Stomach (tissue), 9 donors: ENCODE results near the gene INTS7. TPM values are rescaled to one million over a fixed set of nuclear protein-coding genes. Genes with fewer than 3 reads are reported as not detected.
A peak's percentile ranks its signal among the peaks of the same experiment; 100 is the strongest.
"Not testable (repeated sequence)": the region's sequence is repeated elsewhere in the genome, so short reads cannot be mapped to it uniquely, and the experiment has no call there.

Experiments
- DNase-seq, 2 donors: peaks; one replicate each; pipeline versions ENCODE4 v3.0.0 to v3.0.0-alpha.2; 2013 to 2019
- H3K27ac ChIP-seq, 5 donors: fragments of 200-600 bp in 4 of 5; sonication (generic) in 4 of 5; one replicate each; pipeline ENCODE4 v1.5.1; 2013 to 2019; ENCODE audit warnings: mild to moderate bottlenecking in 1 of 5, moderate library complexity in 1 of 5
- H3K27me3 ChIP-seq, 3 donors: fragments of 200-600 bp; sonication (generic); one replicate each; pipeline ENCODE4 v1.5.1; 2017 to 2019; ENCODE audit warnings: mixed run types in 1 of 3
- H3K36me3 ChIP-seq, 4 donors: fragments of 200-600 bp; sonication (generic); 1 replicate in 3 of 4; 2 replicates in 1 of 4; pipeline ENCODE4 v1.5.1; 2016 to 2019
- H3K4me1 ChIP-seq, 4 donors: fragments of 200-600 bp; sonication (generic); one replicate each; pipeline ENCODE4 v1.5.1; 2016 to 2019
- H3K4me3 ChIP-seq, 4 donors: fragments of 200-600 bp; sonication (generic) in 3 of 4; one replicate each; pipeline ENCODE4 v1.5.1; 2016 to 2019; ENCODE audit warnings: mild to moderate bottlenecking in 1 of 4
- H3K9me3 ChIP-seq, 4 donors: fragments of 200-600 bp; sonication (generic); one replicate each; pipeline ENCODE4 v1.5.1; 2016 to 2019
- EP300 ChIP-seq: sonication (generic); formaldehyde crosslinking; IDR thresholded peaks from one replicate; pipeline ENCODE4 v1.6.1; 2017; ENCODE audit warnings: antibody characterized with exemption
- POLR2A ChIP-seq, 4 donors: fragments of 450-650 bp; IDR thresholded peaks; one replicate each; pipeline ENCODE4 v1.6.1; 2016; ENCODE audit warnings: antibody characterized with exemption in 4 of 4, control low read depth in 2 of 4, mild to moderate bottlenecking in 1 of 4, moderate library complexity in 1 of 4
- POLR2AphosphoS5 ChIP-seq, 3 donors: sonication (generic); formaldehyde crosslinking; IDR thresholded peaks; one replicate each; pipeline ENCODE4 v1.6.1; 2016; ENCODE audit warnings: antibody characterized with exemption in 3 of 3
- WGBS, 5 donors: extraction: QIAGEN DNeasy Blood & Tissue Kit in 3 of 5; methylation state at CpG; one replicate each; pipeline versions ENCODE4 v1.1.5 to v1.1.7; 2013 to 2018; 5-methylcytosine and 5-hydroxymethylcytosine counted together
- intact Hi-C: fragments of 100-400 bp; cut with DNase I; formaldehyde crosslinking; loops from one replicate; pipeline ENCODE4 v1.15.1; 2023; ENCODE audit warnings: low total_unique reads
- polyA plus RNA-seq, 3 donors: library from polyadenylated mRNA; stranded (reverse); fragments of 200-250 nt; gene quantifications; one replicate each; pipeline ENCODE4 v1.2.3, GENCODE V29; 2013
- total RNA-seq, 5 donors: library from RNA; depleted of rRNA; stranded (reverse); fragments of >200 nt; gene quantifications; one replicate each; pipeline versions ENCODE4 v1.1.0 to v1.2.3, GENCODE V29; 2014 to 2016
- TF ChIP-seq, protein P1 (sequence below), 7 experiments: fragments of 450-650 bp in 4 of 7; fragments of 200-600 bp in 3 of 7; sonication (generic) in 3 of 7; IDR thresholded peaks; one replicate each; pipeline ENCODE4 v1.5.1; 2016 to 2019; ENCODE audit warnings: antibody characterized with exemption in 7 of 7, control low read depth in 2 of 7, mild to moderate bottlenecking in 1 of 7
- donor health status: healthy with polysubstance abuse.
- donor health status: Bipolar disorder and iron deficiency.
- donor health status: healthy.

The INTS7 gene
- total and polyA plus RNA-seq, 8 donors: 1.2 to 156 (median 9.5) TPM

DNA sequence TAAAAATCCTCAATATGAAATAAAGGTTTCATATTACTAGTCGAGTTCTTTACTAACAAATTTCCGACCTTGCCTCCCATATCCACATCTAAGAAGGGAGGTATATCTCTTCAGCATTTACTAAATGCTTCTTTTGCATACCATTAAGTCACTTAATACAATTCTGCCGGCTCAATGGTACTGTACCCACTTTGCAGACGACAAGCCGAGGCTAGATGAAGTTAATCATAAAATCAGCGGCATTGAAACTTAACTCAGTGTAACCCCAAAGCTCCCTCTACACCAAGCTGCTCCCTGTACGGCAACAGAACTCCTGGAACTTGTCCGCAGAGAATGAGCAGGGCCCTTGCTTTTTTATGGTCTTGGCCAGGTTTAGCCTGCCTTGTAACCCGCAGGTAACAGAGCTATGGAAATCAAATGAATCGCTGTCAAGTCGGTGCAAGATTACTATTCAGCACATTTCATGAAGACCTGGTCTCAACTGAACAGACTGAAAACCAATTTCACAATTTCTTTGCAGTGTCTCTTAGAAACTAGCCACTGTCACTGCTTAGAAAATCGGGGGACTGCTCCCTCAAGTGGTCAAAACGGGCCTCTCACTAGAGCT is 738 bp downstream of the INTS7 start:
- no peaks in the 10 kb centered on the region for H3K36me3 ChIP-seq
- H3K27me3 ChIP-seq: no peaks in the 10 kb centered on the region
- peak overlapping the region; percentile 59 to 69 (median 62) for H3K4me3 ChIP-seq
- TF ChIP-seq EP300: no peak
- no peak for TF ChIP-seq POLR2AphosphoS5 (IDR thresholded peaks at IDR 0.05)
- no peak for TF ChIP-seq POLR2A (IDR thresholded peaks at IDR 0.05)
- TF ChIP-seq, protein P1, sequence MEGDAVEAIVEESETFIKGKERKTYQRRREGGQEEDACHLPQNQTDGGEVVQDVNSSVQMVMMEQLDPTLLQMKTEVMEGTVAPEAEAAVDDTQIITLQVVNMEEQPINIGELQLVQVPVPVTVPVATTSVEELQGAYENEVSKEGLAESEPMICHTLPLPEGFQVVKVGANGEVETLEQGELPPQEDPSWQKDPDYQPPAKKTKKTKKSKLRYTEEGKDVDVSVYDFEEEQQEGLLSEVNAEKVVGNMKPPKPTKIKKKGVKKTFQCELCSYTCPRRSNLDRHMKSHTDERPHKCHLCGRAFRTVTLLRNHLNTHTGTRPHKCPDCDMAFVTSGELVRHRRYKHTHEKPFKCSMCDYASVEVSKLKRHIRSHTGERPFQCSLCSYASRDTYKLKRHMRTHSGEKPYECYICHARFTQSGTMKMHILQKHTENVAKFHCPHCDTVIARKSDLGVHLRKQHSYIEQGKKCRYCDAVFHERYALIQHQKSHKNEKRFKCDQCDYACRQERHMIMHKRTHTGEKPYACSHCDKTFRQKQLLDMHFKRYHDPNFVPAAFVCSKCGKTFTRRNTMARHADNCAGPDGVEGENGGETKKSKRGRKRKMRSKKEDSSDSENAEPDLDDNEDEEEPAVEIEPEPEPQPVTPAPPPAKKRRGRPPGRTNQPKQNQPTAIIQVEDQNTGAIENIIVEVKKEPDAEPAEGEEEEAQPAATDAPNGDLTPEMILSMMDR (IDR thresholded peaks at IDR 0.05): no peak
- no peaks in the 10 kb centered on the region for H3K9me3 ChIP-seq
- H3K4me1 ChIP-seq: peaks cover 12 to 60% (median 23%) of the 10 kb centered on the region in 4 donors
- no peak for DNase-seq
- peak overlapping the region; percentile 88 to 91 (median 90) for H3K27ac ChIP-seq
- intact Hi-C loops: no loop called here
- WGBS, 5 donors: 0 to 3% (median 1%) methylated on average over 13 of the region's 13 CpGs

DNA sequence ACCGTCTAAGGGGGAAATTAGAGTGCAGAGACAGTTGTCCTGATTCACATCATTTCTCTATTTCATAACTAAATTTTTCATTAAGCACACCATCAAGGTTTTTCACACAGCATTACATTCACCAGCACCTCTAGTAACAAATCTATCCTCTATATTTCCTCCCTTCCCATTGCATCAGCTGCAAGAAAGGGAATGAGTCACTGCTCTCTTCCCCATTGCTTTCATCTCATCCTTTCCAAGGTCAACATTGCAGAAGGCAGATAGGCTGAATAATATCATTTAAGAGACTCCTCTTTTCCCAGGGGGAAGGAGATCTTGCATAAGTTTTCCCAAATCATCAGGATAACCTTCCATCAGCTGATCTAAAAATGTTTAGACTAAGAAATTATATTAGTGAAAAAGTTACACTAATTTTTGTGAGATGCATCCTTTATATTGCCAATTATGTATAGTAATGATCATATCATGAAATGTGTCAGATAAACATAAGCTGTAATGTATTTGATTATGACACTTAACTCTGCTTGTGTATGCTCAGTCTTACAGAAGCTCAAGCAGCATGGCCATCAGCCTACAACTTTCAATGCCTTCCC is 4.3 kb downstream of the INTS7 start:
- H3K27ac ChIP-seq: no peak overlapping the region
- H3K27me3 ChIP-seq: no peaks in the 10 kb centered on the region
- WGBS, 5 donors: 77 to 95% (median 81%) methylated on average over 1 of the region's 1 CpG
- H3K4me3 ChIP-seq: no peak overlapping the region
- H3K4me1 ChIP-seq: peaks cover 8 to 62% (median 21%) of the 10 kb centered on the region in 4 donors
- H3K36me3 ChIP-seq: no peaks in the 10 kb centered on the region
- intact Hi-C loops: no loop called here
- no peaks in the 10 kb centered on the region for H3K9me3 ChIP-seq
- DNase-seq: no peak
- TF ChIP-seq POLR2AphosphoS5 (IDR thresholded peaks at IDR 0.05) (no peak), POLR2A (IDR thresholded peaks at IDR 0.05) (no peak), EP300 (no peak)
- TF ChIP-seq, protein P1 (IDR thresholded peaks at IDR 0.05): no peak

GRCh38 chr1:212027727-212028126 is 7.6 kb downstream of the INTS7 start:
- 85 to 94% (median 90%) methylated on average over 10 of the region's 10 CpGs for WGBS, 5 donors
- H3K27ac ChIP-seq, H3K9me3 ChIP-seq, H3K36me3 ChIP-seq, H3K4me3 ChIP-seq, DNase-seq, H3K27me3 ChIP-seq: not testable (repeated sequence)
- intact Hi-C loops: loop anchor here (10.0 kb wide), 1 partner anchor 343 kb away; no protein-coding TSS in a partner anchor
- H3K4me1 ChIP-seq: peaks cover 0 to 38% (median 2%) of the 10 kb centered on the region in 4 donors

GRCh38 chr1:212024469-212025149 is 10.7 kb downstream of the INTS7 start:
- Histone ChIP-seq H3K9me3 (no peaks in the 10 kb centered on the region), H3K4me3 (no peak overlapping the region), H3K27ac (no peak overlapping the region), H3K27me3 (no peaks in the 10 kb centered on the region), H3K36me3 (no peaks in the 10 kb centered on the region), H3K4me1 (peaks cover 0 to 13% (median 0%) of the 10 kb centered on the region in 4 donors)
- TF ChIP-seq POLR2AphosphoS5 (IDR thresholded peaks at IDR 0.05): no peak
- TF ChIP-seq POLR2A (IDR thresholded peaks at IDR 0.05): no peak
- no peak for TF ChIP-seq EP300
- TF ChIP-seq, protein P1 (IDR thresholded peaks at IDR 0.05): no peak
- intact Hi-C loops: loop anchor here (10.0 kb wide), 1 partner anchor 340 kb away; no protein-coding TSS in a partner anchor
- WGBS, 5 donors: 89 to 94% (median 92%) methylated on average over 3 of the region's 3 CpGs
- DNase-seq: no peak

- not testable (repeated sequence) for DNase-seq, H3K27ac ChIP-seq, H3K4me3 ChIP-seq, H3K27me3 ChIP-seq, H3K36me3 ChIP-seq, H3K9me3 ChIP-seq
- intact Hi-C loops: loop anchor here (10.0 kb wide), 1 partner anchor 338 kb away; no protein-coding TSS in a partner anchor
- H3K4me1 ChIP-seq: peaks cover 0 to 13% (median 0%) of the 10 kb centered on the region in 4 donors
Measured at GRCh38 chr1:212022908-212023307, 12.4 kb downstream of the INTS7 start.
